ENCODE measurements around the gene GPR78.
"Not testable (repeated sequence)": the region's sequence is repeated elsewhere in the genome, so short reads cannot be mapped to it uniquely, and the experiment has no call there.

Gene GPR78

GRCh38 chr4:8618961-8619720 lies 38.9 kb downstream of the GPR78 start:
- no peak for DNase-seq

GRCh38 chr4:8621135-8621534 lies 40.9 kb downstream of the GPR78 start:
- not testable (repeated sequence) for DNase-seq

GRCh38 chr4:8624601-8625272 lies 44.5 kb downstream of the GPR78 start:
- DNase-seq, result not testable (repeated sequence)

GRCh38 chr4:8630240-8630905 lies 50.2 kb downstream of the GPR78 start:
- DNase-seq, result not testable (repeated sequence)

- not testable (repeated sequence) for DNase-seq
Measured at GRCh38 chr4:8631896-8632295, 51.7 kb downstream of the GPR78 start.

GRCh38 chr4:8634773-8635172 lies 54.6 kb downstream of the GPR78 start:
- not testable (repeated sequence) for DNase-seq

GRCh38 chr4:8635897-8636554 lies 55.8 kb downstream of the GPR78 start:
- not testable (repeated sequence) for DNase-seq

Measured in stimulated activated CD4-positive, alpha-beta T cell treated with anti-CD3 and anti-CD28 coated beads, Interleukin-4, amount 100 ng/mL, for 1 hour (primary cell).